T-helper 1 cell treated with Interleukin-12 subunit alpha and Interleukin-12 subunit beta and Interleukin-4 antibody, amounts not matched to agents 30 ng/mL and 1 ng/mL, for 36 hours (primary cell): Measurements from ENCODE around the gene LSAMP. TPM values are rescaled to one million over a fixed set of nuclear protein-coding genes. Genes with fewer than 3 reads are reported as not detected.
"Not testable (repeated sequence)": the region's sequence is repeated elsewhere in the genome, so short reads cannot be mapped to it uniquely, and the experiment has no call there.

Experiments used
- intact Hi-C: fragments of 100-400 bp; cut with micrococcal nuclease; formaldehyde crosslinking; loops from one replicate; pipeline ENCODE4 v1.15.1; 2024
- total RNA-seq: library from RNA; stranded (reverse); gene quantifications from 2 replicates; pipeline ENCODE4 v1.2.3, GENCODE V29; 2022

LSAMP gene
- total RNA-seq, 1 donor from 2014 or later: not detected

DNA sequence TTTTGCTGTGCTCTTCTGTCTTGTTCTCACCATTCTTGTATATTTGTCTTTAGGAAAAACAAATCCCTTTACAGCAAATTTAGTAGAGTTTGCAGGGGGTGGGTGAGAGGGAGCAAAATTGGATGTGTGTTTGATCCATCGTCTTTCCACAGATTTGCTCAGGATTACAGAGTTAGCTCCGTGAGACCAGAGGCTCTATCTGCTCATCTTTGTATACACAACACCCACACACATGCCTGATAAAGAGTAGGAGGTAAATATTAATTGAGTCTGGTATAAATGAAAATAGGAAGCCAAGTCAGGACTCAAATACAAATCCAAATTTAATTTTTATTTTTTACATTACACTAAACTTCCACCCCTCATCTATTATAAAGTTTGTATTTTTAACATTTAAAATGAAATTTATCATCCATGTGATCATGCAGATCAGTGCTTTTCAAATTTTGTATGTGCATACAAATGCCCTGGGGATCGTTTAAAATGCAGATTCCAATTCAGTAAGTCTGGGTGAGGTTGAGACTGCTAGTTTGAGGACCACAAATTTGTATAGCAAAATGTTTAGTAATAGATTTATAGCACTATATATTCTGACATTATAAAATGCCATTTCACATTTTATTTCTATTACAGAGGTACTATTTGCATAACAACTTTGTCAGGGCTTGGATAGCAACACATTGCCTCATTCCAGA lies 326.7 kb downstream of the LSAMP start:
- intact Hi-C loops: no loop called here

GRCh38 chr3:116114586-116114985 lies 330.7 kb downstream of the LSAMP start:
- intact Hi-C loops: no loop called here

DNA sequence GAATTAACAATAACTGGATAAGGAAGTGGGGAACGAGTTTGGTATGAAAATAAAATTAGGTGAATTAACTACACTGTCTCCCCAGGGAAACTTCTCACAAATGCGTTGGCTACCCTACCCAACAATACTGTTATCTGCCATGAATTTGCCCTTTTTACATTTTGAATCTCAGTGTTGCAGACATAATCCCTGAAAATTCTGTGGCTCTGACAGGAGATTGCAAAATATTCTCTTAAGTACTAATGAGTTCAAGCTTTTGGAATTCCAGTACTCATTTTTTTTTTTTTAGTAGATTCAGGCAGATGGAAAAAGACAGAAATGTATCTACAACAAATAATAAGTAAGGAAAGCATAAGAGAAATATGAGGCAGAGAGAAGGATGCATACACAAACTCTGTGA lies 332.6 kb downstream of the LSAMP start:
- intact Hi-C loops: no loop called here

DNA sequence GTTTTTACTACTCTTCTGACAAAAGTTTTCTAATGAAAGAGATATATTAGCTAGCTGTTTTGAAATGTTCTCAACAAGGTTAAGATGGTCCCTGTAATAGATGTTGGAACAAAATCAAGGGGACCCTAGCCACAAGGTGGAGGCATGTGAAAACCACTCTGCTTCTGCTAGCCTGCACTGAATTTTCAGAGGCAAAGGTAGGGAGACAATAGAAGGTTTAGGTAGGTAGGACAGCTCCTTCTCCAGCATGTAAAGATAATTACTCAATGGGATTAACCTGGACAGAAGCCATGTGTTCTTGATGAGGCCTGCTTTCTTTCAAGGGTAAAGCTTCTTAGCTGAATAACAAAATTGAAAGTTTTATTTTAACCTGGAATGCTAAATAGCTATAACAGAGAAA lies 333.5 kb downstream of the LSAMP start:
- intact Hi-C loops: no loop called here

DNA sequence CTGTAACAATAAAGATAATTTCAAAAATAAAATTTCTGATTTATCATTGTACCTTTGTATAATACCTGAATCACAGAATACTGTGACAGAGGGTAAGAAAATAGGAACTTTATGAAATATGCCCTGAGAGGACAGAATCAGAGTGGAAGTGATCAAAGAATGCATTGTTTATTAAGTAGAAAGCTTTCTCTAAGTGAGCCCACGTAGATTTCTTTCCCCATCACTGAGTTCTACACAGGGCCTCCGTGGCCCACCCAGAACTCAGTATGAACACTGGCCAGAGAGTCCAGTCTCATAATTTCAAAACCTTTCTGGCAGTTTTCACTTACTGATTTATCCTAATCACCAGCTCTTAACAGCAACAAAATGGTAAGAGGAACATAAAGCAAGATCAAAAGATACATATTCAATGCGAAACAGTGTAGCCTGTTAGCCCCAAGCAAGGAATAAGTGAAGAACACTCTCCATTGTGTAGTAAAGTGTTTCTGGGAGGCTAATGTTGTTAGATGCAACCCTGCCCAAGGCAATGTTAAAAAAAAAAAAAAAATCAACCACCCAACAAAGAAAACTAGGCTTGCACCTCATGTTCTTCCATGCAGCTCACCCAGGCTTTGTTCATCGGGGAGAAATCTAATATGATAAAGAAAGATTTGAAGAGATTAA lies 341.3 kb downstream of the LSAMP start:
- intact Hi-C loops: no loop called here

DNA sequence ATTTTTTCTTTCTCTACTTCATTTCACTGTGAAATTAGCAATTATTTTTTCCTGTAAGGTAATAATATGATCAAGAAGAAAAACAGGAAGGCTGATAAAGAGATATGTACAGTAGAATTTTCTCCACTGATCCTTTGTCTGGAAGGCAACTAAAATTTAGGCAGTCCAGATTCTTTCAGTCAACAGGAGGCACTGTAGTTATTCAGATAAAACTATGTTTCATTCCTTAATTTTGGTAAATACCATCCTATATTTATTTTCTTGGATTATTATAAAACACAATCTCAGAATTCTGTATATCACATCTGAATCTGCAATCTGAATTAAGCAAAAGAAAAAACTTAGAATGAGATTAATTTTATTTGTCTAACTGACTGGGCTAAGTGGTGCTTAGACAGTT lies 343.2 kb downstream of the LSAMP start:
- intact Hi-C loops: no loop called here

DNA sequence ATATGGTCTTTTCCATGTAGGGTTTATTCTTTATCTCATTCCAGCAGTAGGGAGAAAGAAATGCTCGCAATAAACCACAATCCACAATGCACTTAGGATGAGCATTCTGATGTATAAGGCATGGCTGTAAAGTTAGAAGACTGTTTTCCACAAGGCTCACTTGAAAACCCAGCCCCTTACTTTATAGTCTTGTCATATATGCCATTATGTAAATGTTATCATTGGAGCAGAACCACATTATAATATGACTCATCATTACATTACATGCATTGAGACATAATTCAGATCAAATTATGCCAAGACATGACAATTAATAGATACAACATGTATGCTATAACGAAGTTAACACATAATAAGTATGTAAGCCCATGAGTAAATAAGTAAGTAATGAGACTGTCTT lies 348.1 kb downstream of the LSAMP start:
- intact Hi-C loops: no loop called here

DNA sequence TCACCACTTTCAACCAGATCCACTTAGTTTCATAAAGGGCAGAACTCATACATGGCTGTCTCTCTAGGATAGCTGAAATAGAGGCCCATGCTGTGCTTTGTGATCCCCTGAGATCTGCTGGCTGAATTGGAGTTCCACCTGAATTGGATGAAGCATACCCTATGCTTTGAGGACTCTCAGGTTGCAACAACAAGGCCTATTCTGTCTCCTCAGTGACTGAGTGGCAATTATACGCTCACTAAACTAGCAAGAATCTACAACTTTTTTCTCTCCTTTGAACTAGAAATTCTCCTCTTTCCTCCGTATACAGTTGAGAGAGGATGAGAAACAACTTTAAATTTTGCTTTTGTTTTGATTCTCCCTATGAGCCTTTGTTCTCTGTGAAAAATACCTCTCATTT lies 348.7 kb downstream of the LSAMP start:
- intact Hi-C loops: no loop called here

- intact Hi-C loops: no loop called here
Measured at GRCh38 chr3:116093374-116093773, 351.9 kb downstream of the LSAMP start.

DNA sequence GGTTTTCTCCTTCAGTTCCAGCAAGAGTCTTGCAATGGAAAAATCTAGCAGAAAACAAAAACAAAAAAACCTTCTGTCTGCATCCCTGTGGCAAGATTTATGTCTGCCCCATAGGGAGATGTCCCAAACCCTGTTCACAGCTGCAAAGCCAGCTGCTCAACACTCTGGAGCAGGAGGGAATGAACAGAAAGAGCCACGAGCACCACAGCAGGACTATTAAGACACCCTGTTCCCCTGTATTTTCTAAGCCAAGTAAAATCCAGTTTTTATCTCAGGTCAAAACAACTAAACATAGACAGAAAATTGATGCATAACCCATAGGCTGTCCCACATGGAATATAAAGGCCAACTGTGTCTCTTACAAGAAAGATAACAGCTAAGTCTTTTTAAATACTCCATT lies 357.9 kb downstream of the LSAMP start:
- intact Hi-C loops: no loop called here

DNA sequence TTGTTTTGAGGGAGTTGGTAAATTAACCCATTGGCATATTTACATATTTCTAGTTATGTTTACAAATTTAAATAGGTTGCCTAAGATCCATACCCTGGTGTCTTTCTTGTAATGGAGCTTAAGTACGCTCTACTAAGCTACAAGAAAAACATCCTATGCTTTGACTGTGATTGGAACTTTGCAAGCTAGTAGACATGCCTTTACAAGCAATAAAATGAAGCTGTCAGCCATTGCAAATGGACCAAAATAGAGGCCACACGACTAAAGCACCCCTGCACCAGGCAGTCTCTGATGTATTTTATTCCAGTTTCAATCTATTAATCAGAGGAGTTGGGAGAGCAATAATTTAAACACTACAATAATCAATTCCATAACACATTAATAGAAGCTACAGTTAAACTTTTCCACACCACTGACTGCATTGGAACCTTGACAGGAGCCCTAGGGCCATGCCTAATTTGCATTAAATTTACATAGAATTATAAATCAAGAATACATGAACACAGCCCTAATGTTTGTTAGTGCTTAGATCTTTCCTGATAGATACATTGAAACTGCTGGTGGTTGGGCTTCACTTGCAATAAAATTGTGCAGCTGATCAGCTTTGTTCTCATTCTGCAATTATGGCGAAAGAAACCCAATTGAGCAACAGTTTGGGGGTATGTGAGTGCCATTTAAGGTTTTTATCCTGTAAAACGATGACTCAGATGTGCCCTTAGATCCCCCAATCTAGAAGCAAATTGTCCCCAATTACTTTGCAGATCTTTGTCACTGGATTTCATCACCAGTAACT lies 360.1 kb downstream of the LSAMP start:
- intact Hi-C loops: no loop called here

- intact Hi-C loops: no loop called here
Measured at GRCh38 chr3:116083683-116084082, 361.6 kb downstream of the LSAMP start.

GRCh38 chr3:116078561-116078960 lies 366.7 kb downstream of the LSAMP start:
- intact Hi-C loops: no loop called here

DNA sequence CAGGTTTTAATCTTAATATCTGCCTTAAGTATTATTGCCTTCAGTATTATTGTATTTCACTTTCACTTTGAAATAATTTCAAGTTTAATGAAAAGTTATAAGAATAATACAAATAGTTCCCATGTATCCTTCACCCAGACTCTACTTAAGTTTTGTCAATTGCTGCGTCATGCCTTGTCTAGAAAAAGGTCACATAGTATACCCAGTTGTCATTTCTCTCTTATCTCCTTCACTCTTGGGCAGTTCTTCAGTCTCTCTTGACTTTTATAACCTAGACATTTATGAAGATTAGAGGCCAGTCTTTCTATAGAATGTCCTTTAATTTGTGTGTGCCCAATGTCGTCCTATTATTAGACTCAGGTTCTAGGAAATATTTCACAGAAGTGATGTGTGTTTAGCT lies 367.7 kb downstream of the LSAMP start:
- intact Hi-C loops: no loop called here

- intact Hi-C loops: no loop called here
Measured at GRCh38 chr3:116077059-116077458, 368.2 kb downstream of the LSAMP start.

GRCh38 chr3:116070516-116071278 lies 374.6 kb downstream of the LSAMP start:
- intact Hi-C loops: not testable (repeated sequence)

DNA sequence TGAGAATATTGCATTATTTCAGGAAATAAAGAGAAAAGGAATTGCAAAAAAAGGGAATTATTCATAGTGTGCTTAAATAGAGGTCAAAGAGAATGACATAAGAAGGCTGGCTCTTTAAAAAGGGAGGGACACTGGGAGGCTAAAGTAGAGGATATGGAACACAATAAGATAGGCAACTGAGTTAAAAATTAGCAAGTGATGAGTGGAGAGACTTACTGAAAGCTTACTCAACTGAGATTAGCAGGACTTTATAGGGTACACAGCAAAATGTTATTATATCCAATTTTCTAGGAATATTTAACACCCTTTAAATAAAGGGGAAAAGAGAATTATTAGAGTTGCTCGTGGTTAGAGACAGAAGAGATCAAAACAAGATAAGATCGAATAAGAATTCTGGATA lies 375.2 kb downstream of the LSAMP start:
- intact Hi-C loops: no loop called here

GRCh38 chr3:116069024-116069423 lies 376.3 kb downstream of the LSAMP start:
- intact Hi-C loops: no loop called here

DNA sequence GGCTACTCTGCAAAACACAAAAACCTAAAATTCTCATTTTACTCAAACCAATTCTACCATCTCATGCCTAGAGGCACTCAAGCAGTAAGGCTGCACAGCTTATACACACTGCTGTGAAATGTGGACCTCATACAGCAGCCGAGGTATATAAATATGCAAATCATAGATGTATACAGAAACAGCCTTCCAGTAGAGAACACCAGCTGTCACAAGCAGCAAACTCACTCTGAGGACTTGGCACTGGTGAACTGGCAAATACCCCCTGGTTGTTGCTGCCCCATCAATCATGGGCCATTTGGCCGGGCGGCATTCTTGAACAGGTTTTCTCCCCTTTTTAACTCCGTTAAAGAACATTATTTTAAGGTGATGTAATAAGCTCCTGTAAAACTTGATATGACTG lies 378.0 kb downstream of the LSAMP start:
- intact Hi-C loops: no loop called here

GRCh38 chr3:116065501-116065900 lies 379.8 kb downstream of the LSAMP start:
- intact Hi-C loops: no loop called here

GRCh38 chr3:116064646-116065045 lies 380.6 kb downstream of the LSAMP start:
- intact Hi-C loops: no loop called here
